K562 (cell line): ENCODE data around the gene CFAP20DC. TPM values are rescaled to one million over a fixed set of nuclear protein-coding genes. Genes with fewer than 3 reads are reported as not detected.

Source experiments
- ATF7 ChIP-seq: fragments of 450-650 bp; IDR thresholded peaks from 2 replicates; pipeline ENCODE4 v1.7.1; 2014; ENCODE audit warnings: mild to moderate bottlenecking, moderate library complexity
- CAMTA2 ChIP-seq: fragments of 250-450 bp; sonication (Bioruptor Pico); conservative IDR thresholded peaks from 2 replicates; pipeline ENCODE4 v1.5.1; 2022
- CHD7 ChIP-seq: fragments of 200-600 bp; sonication (generic); IDR thresholded peaks from one replicate; pipeline ENCODE4 v1.6.1; 2012; ENCODE audit warnings: mild to moderate bottlenecking, low read depth, low read length, inconsistent platforms
- EHMT2 ChIP-seq: fragments of 450-650 bp; IDR thresholded peaks from 2 replicates; pipeline ENCODE4 v1.6.1; 2018; ENCODE audit warnings: antibody characterized with exemption
- FOXK1 ChIP-seq: sonication (generic); formaldehyde crosslinking; IDR thresholded peaks from 2 replicates; pipeline ENCODE4 v1.8.0; 2022; ENCODE audit warnings: missing genetic modification reagents, mild to moderate bottlenecking, borderline replicate concordance
- GATAD2A ChIP-seq: fragments of 450-650 bp; IDR thresholded peaks from 2 replicates; pipeline ENCODE4 v1.6.1; 2017
- HNRNPH1 ChIP-seq: fragments of 200-400 bp; formaldehyde crosslinking; optimal IDR thresholded peaks from 2 replicates; pipeline ENCODE3; 2017; ENCODE audit warnings: low read depth, mild to moderate bottlenecking, low read length, moderate library complexity
- NCOA6 ChIP-seq: fragments of 450-650 bp; IDR thresholded peaks from 2 replicates; pipeline ENCODE4 v1.6.1; 2017; ENCODE audit warnings: mild to moderate bottlenecking
- RAD21 ChIP-seq, 2 experiments: fragments of 250-450 bp in 1 of 2; fragments of 450-650 bp in 1 of 2; sonication (Bioruptor Pico) in 1 of 2; formaldehyde crosslinking in 1 of 2; IDR thresholded peaks in 1 of 2; conservative IDR thresholded peaks in 1 of 2; 2 replicates each; pipeline versions ENCODE4 v1.4.0 to v1.8.0; 2020 to 2022; ENCODE audit warnings: mild to moderate bottlenecking in 2 of 2, moderate library complexity in 1 of 2
- RBM25 ChIP-seq: fragments of 200-400 bp; formaldehyde crosslinking; IDR thresholded peaks from 2 replicates; pipeline ENCODE4 v1.6.1; 2018; ENCODE audit warnings: low read length, low read depth, moderate library complexity; ENCODE audit not compliant: severe bottlenecking
- TEAD2 ChIP-seq: fragments of 450-650 bp; IDR thresholded peaks from 2 replicates; pipeline ENCODE4 v1.6.1; 2016; ENCODE audit warnings: missing genetic modification characterization, control low read depth, missing compliant biosample characterization
- ZBED1 ChIP-seq: IDR thresholded peaks from 2 replicates; pipeline ENCODE4 v1.6.1; 2014
- ZNF212 ChIP-seq: fragments of 450-650 bp; formaldehyde crosslinking; IDR thresholded peaks from 2 replicates; pipeline ENCODE4 v1.4.0; 2020; ENCODE audit warnings: mild to moderate bottlenecking
- polyA plus RNA-seq, 8 experiments: library from polyadenylated mRNA; depleted of rRNA in 4 of 8; stranded (reverse) in 5 of 8; unstranded in 3 of 8; fragments of >200 nt; fragmentation: Nextera tagmentation in 2 of 8; fragmentation: Illumina TruSeq in 1 of 8; extraction: Ambion mirVana in 2 of 8; extraction: Trizol in 1 of 8; gene quantifications; 2 replicates each; pipeline versions ENCODE4 v1.2.1 to v1.2.3, GENCODE V29; 2011 to 2014; ENCODE audit warnings: inconsistent platforms in 1 of 8, missing spikeins in 1 of 8
- total RNA-seq, 7 experiments: library from RNA; depleted of rRNA in 6 of 7; stranded (reverse); fragments of >200 nt in 6 of 7; fragmentation: Illumina TruSeq in 2 of 7; extraction: Trizol in 2 of 7; gene quantifications; 2 replicates each; pipeline versions ENCODE4 v1.2.1 to v1.2.3, GENCODE V29; 2011 to 2021; ENCODE audit warnings: low replicate concordance in 1 of 7
- TF ChIP-seq, protein P1 (sequence below), 2 experiments: IDR thresholded peaks; 2 replicates each; pipeline ENCODE4 v1.6.1; 2011; ENCODE audit warnings: borderline replicate concordance in 1 of 2, control low read depth in 1 of 2, low read depth in 1 of 2, low read length in 1 of 2, mild to moderate bottlenecking in 1 of 2, mixed read lengths in 1 of 2, moderate library complexity in 1 of 2; ENCODE audit not compliant: insufficient read depth in 1 of 2, insufficient read length in 1 of 2, poor library complexity in 1 of 2, severe bottlenecking in 1 of 2; ENCODE audit errors: extremely low read depth in 1 of 2
- TF ChIP-seq, protein P2 (sequence below): conservative IDR thresholded peaks from 2 replicates; pipeline ENCODE4 v1.6.1; 2011; ENCODE audit warnings: low read depth, mild to moderate bottlenecking, low read length; ENCODE audit not compliant: control insufficient read depth

Gene CFAP20DC
- total and polyA plus RNA-seq, 9 of the 15 experiments (the other 6 are each of a cell fraction or from before 2014, with no cell fraction given): 1.6 to 5.9 (median 4.6) TPM

- TF ChIP-seq CHD7 (no peak), CAMTA2 (no peak), RAD21 (CRISPR knock-in tag; conservative IDR thresholded peaks at IDR 0.05 in 1 of 2, IDR thresholded peaks at IDR 0.05 in 1 of 2) (no peak), ZBED1 (peak; percentile 96), ATF7 (peak; percentile 84), EHMT2 (peak; percentile 12; the same call in 1 of the 2 replicates), NCOA6 (no peak), TEAD2 (tag) (no peak), RBM25 (no peak), FOXK1 (CRISPR knock-in tag) (no peak), HNRNPH1 (no peak), ZNF212 (CRISPR knock-in tag) (no peak), GATAD2A (no peak)
- TF ChIP-seq, protein P1, sequence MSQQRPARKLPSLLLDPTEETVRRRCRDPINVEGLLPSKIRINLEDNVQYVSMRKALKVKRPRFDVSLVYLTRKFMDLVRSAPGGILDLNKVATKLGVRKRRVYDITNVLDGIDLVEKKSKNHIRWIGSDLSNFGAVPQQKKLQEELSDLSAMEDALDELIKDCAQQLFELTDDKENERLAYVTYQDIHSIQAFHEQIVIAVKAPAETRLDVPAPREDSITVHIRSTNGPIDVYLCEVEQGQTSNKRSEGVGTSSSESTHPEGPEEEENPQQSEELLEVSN (IDR thresholded peaks at IDR 0.05; ENCODE audit: borderline replicate concordance in 1 of 2, extremely low read depth in 1 of 2, insufficient read depth in 1 of 2, insufficient read length in 1 of 2, low read depth in 1 of 2, low read length in 1 of 2, poor library complexity in 1 of 2, severe bottlenecking in 1 of 2): no peak
- TF ChIP-seq, protein P2, sequence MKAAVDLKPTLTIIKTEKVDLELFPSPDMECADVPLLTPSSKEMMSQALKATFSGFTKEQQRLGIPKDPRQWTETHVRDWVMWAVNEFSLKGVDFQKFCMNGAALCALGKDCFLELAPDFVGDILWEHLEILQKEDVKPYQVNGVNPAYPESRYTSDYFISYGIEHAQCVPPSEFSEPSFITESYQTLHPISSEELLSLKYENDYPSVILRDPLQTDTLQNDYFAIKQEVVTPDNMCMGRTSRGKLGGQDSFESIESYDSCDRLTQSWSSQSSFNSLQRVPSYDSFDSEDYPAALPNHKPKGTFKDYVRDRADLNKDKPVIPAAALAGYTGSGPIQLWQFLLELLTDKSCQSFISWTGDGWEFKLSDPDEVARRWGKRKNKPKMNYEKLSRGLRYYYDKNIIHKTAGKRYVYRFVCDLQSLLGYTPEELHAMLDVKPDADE: no peak
Measured at GRCh38 chr3:58998476-58999117, 51.2 kb downstream of the CFAP20DC start (continued).
